Right lobe of liver (tissue), 6 donors: ENCODE data around the gene COMMD10. TPM values are rescaled to one million over a fixed set of nuclear protein-coding genes. Genes with fewer than 3 reads are reported as not detected.
A peak's percentile ranks its signal among the peaks of the same experiment; 100 is the strongest.

Experiments used
- ATAC-seq, 4 donors: fragments of 200-7000 bp; cut with Tn5 transposase; one replicate each; pipeline ENCODE4 v1.9.1; 2020; ENCODE audit warnings: mild to moderate bottlenecking in 4 of 4, moderate library complexity in 4 of 4
- DNase-seq, 3 donors: peaks; one replicate each; pipeline ENCODE4 v3.0.0-alpha.2; 2020
- H3K27ac ChIP-seq, 3 donors: fragments of 200-600 bp; one replicate each; pipeline ENCODE4 v1.8.0; 2022
- H3K27me3 ChIP-seq, 2 donors: fragments of 200-600 bp; one replicate each; pipeline ENCODE4 v1.8.0; 2022
- H3K36me3 ChIP-seq, 4 donors: fragments of 200-600 bp; sonication (generic) in 1 of 4; one replicate each; pipeline versions ENCODE4 v1.5.1 to v1.8.0; 2017 to 2022; ENCODE audit warnings: control low read depth in 1 of 4
- H3K4me1 ChIP-seq, 4 donors: fragments of 200-600 bp; sonication (generic) in 1 of 4; one replicate each; pipeline versions ENCODE4 v1.5.1 to v1.8.0; 2017 to 2022; ENCODE audit warnings: control low read depth in 1 of 4
- H3K4me3 ChIP-seq, 3 donors: fragments of 200-600 bp; one replicate each; pipeline ENCODE4 v1.8.0; 2022
- H3K9me3 ChIP-seq, 4 donors: fragments of 200-600 bp; sonication (generic) in 1 of 4; one replicate each; pipeline versions ENCODE4 v1.5.1 to v1.8.0; 2017 to 2022; ENCODE audit warnings: control low read depth in 1 of 4
- POLR2A ChIP-seq: fragments of 450-650 bp; IDR thresholded peaks from one replicate; pipeline ENCODE4 v1.6.1; 2017; ENCODE audit warnings: antibody characterized with exemption, mild to moderate bottlenecking
- WGBS: methylation state at CpG from one replicate; pipeline ENCODE4 v1.1.6; 2018; ENCODE audit warnings: low coverage, low lambda C conversion rate; ENCODE audit not compliant: insufficient coverage; ENCODE audit errors: missing lambda C conversion rate; 5-methylcytosine and 5-hydroxymethylcytosine counted together
- intact Hi-C, 2 donors: fragments of 100-400 bp; cut with DNase I; formaldehyde crosslinking; loops; one replicate each; pipeline versions ENCODE4 v1.11.2 to v1.14.1; 2022
- total RNA-seq, 6 experiments: library from RNA; depleted of rRNA in 2 of 6; stranded (reverse); fragments of >200 nt in 2 of 6; fragmentation: NEBNext Ultra II Directional in 3 of 6; extraction: Animal tissue kit (Norgen Biotek cat#: 25700) in 3 of 6; gene quantifications; one replicate each; pipeline versions ENCODE4 v1.1.0 to v1.2.4, GENCODE V29; 2016 to 2023
- TF ChIP-seq, protein P1 (sequence below), 4 donors: fragments of 200-600 bp in 3 of 4; fragments of 450-650 bp in 1 of 4; IDR thresholded peaks; one replicate each; pipeline versions ENCODE4 v1.5.1 to v1.8.0; 2016 to 2022; ENCODE audit warnings: antibody characterized with exemption in 4 of 4, mild to moderate bottlenecking in 2 of 4
- donor health status: DM: no; HTN: yes; CAD: no.
- donor health status: DM: no; HTN: no; CAD: no.
- donor health status: DM: no; HTN: no; CAD: no.
- donor health status: DM: no; HTN: yes; CAD: no.
- donor health status: DM: no; HTN: yes; CAD: no.

COMMD10 gene
- total RNA-seq, 6 experiments from 2014 or later = 11.1 to 16.2 (median 14.4) TPM

DNA sequence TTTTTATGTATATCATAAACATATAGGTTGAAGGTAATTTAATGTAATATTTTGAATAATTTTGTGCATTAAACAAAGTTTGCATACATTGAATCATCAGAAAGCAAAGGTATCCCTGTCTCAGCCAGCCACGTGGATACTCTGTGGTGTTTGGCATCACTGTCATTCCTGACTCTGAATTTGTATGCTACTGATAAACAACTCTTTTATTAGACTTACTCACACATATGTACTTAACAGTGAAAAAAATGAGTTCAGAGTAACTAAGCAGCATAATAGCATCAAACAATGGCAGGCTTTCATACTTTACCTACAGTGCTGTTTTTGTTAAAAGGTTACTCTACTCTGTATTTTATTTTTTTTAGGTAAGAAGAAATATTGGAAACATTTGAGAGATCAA lies 171.9 kb downstream of the COMMD10 start:
- 100% methylated on average over 1 of the region's 1 CpG for WGBS
- Histone ChIP-seq H3K4me1 (no peaks in the 10 kb centered on the region), H3K27ac (no peak overlapping the region), H3K9me3 (no peaks in the 10 kb centered on the region), H3K27me3 (no peaks in the 10 kb centered on the region), H3K36me3 (no peaks in the 10 kb centered on the region), H3K4me3 (no peak overlapping the region)
- ATAC-seq = no peak
- intact Hi-C loops = no loop called here
- DNase-seq = no peak
- no peak for TF ChIP-seq POLR2A
- TF ChIP-seq, protein P1, sequence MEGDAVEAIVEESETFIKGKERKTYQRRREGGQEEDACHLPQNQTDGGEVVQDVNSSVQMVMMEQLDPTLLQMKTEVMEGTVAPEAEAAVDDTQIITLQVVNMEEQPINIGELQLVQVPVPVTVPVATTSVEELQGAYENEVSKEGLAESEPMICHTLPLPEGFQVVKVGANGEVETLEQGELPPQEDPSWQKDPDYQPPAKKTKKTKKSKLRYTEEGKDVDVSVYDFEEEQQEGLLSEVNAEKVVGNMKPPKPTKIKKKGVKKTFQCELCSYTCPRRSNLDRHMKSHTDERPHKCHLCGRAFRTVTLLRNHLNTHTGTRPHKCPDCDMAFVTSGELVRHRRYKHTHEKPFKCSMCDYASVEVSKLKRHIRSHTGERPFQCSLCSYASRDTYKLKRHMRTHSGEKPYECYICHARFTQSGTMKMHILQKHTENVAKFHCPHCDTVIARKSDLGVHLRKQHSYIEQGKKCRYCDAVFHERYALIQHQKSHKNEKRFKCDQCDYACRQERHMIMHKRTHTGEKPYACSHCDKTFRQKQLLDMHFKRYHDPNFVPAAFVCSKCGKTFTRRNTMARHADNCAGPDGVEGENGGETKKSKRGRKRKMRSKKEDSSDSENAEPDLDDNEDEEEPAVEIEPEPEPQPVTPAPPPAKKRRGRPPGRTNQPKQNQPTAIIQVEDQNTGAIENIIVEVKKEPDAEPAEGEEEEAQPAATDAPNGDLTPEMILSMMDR (IDR thresholded peaks at IDR 0.05) = no peak

DNA sequence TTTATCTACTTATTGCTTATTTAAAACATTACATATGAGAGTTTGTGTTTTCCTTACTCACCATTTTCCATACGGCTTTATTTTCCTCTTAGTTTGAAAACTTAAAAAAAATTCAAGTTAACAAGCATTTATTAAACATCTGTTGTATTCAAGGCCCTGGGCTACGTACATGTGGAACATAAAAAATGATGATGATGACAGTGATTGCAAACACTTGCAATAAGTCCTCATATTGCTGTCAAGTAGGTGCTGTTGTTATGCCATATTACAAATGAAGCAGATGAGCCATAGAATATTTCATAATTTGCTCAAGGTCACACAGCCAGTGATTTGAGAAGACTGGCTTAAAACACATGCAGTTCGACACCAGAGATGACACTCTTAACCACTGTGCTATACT lies 180.6 kb downstream of the COMMD10 start:
- no peak for DNase-seq
- Histone ChIP-seq H3K36me3 (no peaks in the 10 kb centered on the region), H3K27ac (no peak overlapping the region), H3K27me3 (no peaks in the 10 kb centered on the region), H3K4me3 (no peak overlapping the region), H3K9me3 (no peaks in the 10 kb centered on the region), H3K4me1 (no peaks in the 10 kb centered on the region)
- ATAC-seq = no peak
- intact Hi-C loops = no loop called here
- WGBS = 93% methylated on average over 3 of the region's 3 CpGs
- TF ChIP-seq, protein P1 (IDR thresholded peaks at IDR 0.05) = no peak
- no peak for TF ChIP-seq POLR2A

DNA sequence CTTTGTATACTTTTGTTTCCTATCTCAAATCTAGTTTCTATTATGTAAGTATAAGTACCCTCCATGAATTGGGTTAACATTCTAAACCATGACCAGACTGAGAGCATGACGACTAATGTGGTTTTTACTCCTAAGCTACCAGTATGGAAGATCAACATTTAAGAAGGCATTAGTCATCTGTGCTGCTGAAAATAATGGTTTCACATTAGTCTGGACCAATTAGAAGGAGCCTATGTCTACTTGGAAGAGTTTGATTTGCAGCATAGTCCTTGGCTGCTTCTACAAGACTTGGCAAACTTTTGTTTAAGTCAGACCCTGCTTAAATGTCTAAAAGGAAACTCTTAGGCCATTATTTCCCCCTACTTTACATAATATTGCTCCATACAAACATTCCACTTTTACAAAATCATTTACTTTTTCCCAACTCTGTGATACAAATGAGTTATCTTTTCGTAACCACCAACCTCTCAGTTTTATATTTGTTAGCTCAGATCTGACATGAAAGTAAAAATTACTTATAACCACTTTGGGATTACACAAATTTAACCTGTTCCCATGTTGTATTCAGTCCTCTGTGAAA lies 186.7 kb downstream of the COMMD10 start:
- no peaks in the 10 kb centered on the region for H3K27me3 ChIP-seq
- WGBS = 46% methylated on average over 2 of the region's 2 CpGs
- intact Hi-C loops = no loop called here

DNA sequence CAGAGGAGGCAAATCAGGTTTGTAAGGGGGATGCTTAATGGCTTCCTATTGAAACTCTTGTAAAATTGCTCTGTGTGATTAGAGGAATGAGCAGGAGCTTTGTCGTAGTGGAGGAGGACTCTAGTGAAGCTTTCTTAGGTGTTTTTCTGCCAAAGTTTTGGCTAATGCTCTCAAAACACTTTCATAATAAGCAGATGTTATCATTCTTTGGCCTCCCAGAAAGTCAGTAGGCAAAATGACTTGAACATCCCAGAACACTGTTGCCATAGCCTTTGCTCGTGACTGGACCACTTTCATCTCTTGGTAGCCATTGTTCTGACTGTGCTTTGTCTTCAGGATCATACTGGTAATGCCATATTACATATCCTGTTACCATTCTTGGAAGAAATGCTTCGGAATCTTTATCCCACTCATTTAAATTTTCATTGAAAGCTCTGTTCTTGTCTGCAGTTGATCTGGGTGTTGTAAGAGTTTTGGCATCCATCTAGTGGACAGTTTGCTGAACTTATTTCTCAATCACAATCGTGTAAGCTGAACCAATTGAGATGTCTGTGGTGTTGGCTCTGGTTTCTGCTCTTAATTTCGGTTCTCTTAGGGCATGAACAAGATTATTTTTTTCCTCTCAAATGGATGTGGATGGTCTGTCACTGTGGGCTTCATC lies 187.6 kb downstream of the COMMD10 start:
- H3K4me3 ChIP-seq = peak overlapping the region in 1 of 3 donors; percentile 2
- ATAC-seq = peak; percentile 80 to 86 (median 81)
- no peaks in the 10 kb centered on the region for H3K36me3 ChIP-seq
- peaks cover 0 to 42% (median 6%) of the 10 kb centered on the region in 4 donors for H3K4me1 ChIP-seq
- H3K27ac ChIP-seq = peak overlapping the region; percentile 17 to 61 (median 56)
- peaks cover 0 to 5% (median 0%) of the 10 kb centered on the region in 4 donors for H3K9me3 ChIP-seq
- DNase-seq = peak in 1 of 3 donors; percentile 50
- H3K27me3 ChIP-seq = no peaks in the 10 kb centered on the region
- no peak for TF ChIP-seq POLR2A
- TF ChIP-seq, protein P1 (IDR thresholded peaks at IDR 0.05) = peak in 3 of 4 donors; percentile 26 to 35 (median 29)
- 25% methylated on average over 5 of the region's 5 CpGs for WGBS
- intact Hi-C loops = no loop called here

More for the DNA sequence above, 186.7 kb downstream of the COMMD10 start:
- H3K4me1 ChIP-seq = peaks cover 0 to 42% (median 6%) of the 10 kb centered on the region in 4 donors
- peaks cover 0 to 3% (median 0%) of the 10 kb centered on the region in 4 donors for H3K9me3 ChIP-seq
- no peaks in the 10 kb centered on the region for H3K36me3 ChIP-seq
- no peak for TF ChIP-seq POLR2A
- TF ChIP-seq, protein P1 (IDR thresholded peaks at IDR 0.05) = no peak
- no peak for ATAC-seq
- H3K27ac ChIP-seq = peak overlapping the region in 2 of 3 donors; percentile 56 to 61
- H3K4me3 ChIP-seq = no peak overlapping the region
- no peak for DNase-seq
